SKM-1 treated with dmso at 0.1 percent for 144 hours (cell line): Measurements from ENCODE around the gene TMED8.
A peak's percentile ranks its signal among the peaks of the same experiment; 100 is the strongest.
"Not testable (repeated sequence)": the region's sequence is repeated elsewhere in the genome, so short reads cannot be mapped to it uniquely, and the experiment has no call there.

Source experiments
- DNase-seq: peaks from one replicate; lab custom pipeline; 2025; ENCODE audit not compliant: unreplicated experiment; lab: John Stamatoyannopoulos, UW

TMED8 gene

GRCh38 chr14:77376771-77377501 is at the start of gene TMED8, which contains the start of gene SAMD15:
TSS of gene TMED8 (minus strand) at chr14:77377094. CDS start at chr14:77377053, 41 bp downstream.
TSS of gene SAMD15 (plus strand) at chr14:77377379. CDS start at chr14:77377419, 40 bp downstream.
- peak; percentile 47 for DNase-seq

- no peak for DNase-seq
These were observed 49.5 kb upstream of the TMED8 start for GRCh38 chr14:77426396-77426795.

GRCh38 chr14:77424862-77425261 is 48.0 kb upstream of the TMED8 start:
- no peak for DNase-seq

GRCh38 chr14:77423423-77423822 is 46.5 kb upstream of the TMED8 start, which contains the start of gene NOXRED1:
TSS of gene NOXRED1 (minus strand) at chr14:77423523. CDS start at chr14:77422889, 634 bp downstream.
- no peak for DNase-seq

GRCh38 chr14:77421201-77421600 is 44.3 kb upstream of the TMED8 start:
- no peak for DNase-seq

- no peak for DNase-seq
These were observed 39.9 kb upstream of the TMED8 start for GRCh38 chr14:77416836-77417235.

- DNase-seq: not testable (repeated sequence)
These were observed 39.2 kb upstream of the TMED8 start for GRCh38 chr14:77416098-77416497.

- DNase-seq: not testable (repeated sequence)
These were observed 38.6 kb upstream of the TMED8 start for GRCh38 chr14:77415403-77416030.

- no peak for DNase-seq
These were observed 32.2 kb upstream of the TMED8 start for GRCh38 chr14:77409131-77409533.

- DNase-seq: peak; percentile 61
These were observed 30.3 kb upstream of the TMED8 start for GRCh38 chr14:77407158-77407557.

- DNase-seq: peak; percentile 19
These were observed 29.8 kb upstream of the TMED8 start for GRCh38 chr14:77406718-77407117.

- DNase-seq: no peak
These were observed 29.2 kb upstream of the TMED8 start for GRCh38 chr14:77406086-77406485.

- no peak for DNase-seq
These were observed 26.9 kb upstream of the TMED8 start for GRCh38 chr14:77403768-77404167.

GRCh38 chr14:77400216-77400615 is 23.3 kb upstream of the TMED8 start:
- DNase-seq: no peak

GRCh38 chr14:77390188-77390587 is 13.3 kb upstream of the TMED8 start:
- no peak for DNase-seq

GRCh38 chr14:77378701-77379100 is 1.8 kb upstream of the TMED8 start:
- peak; percentile 8 for DNase-seq

- DNase-seq: no peak
These were observed 579 bp upstream of the TMED8 start for GRCh38 chr14:77377502-77377844.

- no peak for DNase-seq
These were observed 722 bp downstream of the TMED8 start for GRCh38 chr14:77375973-77376770.

- no peak for DNase-seq
These were observed 1.5 kb downstream of the TMED8 start for GRCh38 chr14:77375164-77375950.

- no peak for DNase-seq
These were observed 4.5 kb downstream of the TMED8 start for GRCh38 chr14:77372304-77372841.

- DNase-seq: no peak
These were observed 7.6 kb downstream of the TMED8 start for GRCh38 chr14:77369285-77369684.
